IPS-NIHi11 (cell line): ENCODE data around the gene DNAJB12.
"Not testable (repeated sequence)": the region's sequence is repeated elsewhere in the genome, so short reads cannot be mapped to it uniquely, and the experiment has no call there.

Experiments used
- DNase-seq: peaks from one replicate; pipeline ENCODE4 v3.0.0; 2012; ENCODE audit warnings: mixed read lengths, low spot score

The DNAJB12 gene

GRCh38 chr10:72354356-72355213 is at the start of gene DNAJB12:
Gene DNAJB12 (minus strand): TSS chr10:72354919. CDS start chr10:72354897, 22 bp downstream.
- peak; percentile 94 for DNase-seq

- not testable (repeated sequence) for DNase-seq
These were observed 40.9 kb upstream of the DNAJB12 start for GRCh38 chr10:72395581-72395980.

GRCh38 chr10:72392571-72392970 is 37.9 kb upstream of the DNAJB12 start:
- no peak for DNase-seq

GRCh38 chr10:72390764-72391163 is 36.0 kb upstream of the DNAJB12 start:
- DNase-seq = no peak

- DNase-seq = no peak
These were observed 35.0 kb upstream of the DNAJB12 start for GRCh38 chr10:72389716-72390115.

- DNase-seq = no peak
These were observed 34.3 kb upstream of the DNAJB12 start for GRCh38 chr10:72389014-72389413.

GRCh38 chr10:72388062-72388461 is 33.3 kb upstream of the DNAJB12 start:
- no peak for DNase-seq

GRCh38 chr10:72386916-72387586 is 32.3 kb upstream of the DNAJB12 start:
- no peak for DNase-seq

GRCh38 chr10:72385724-72386123 is 31.0 kb upstream of the DNAJB12 start:
- DNase-seq = no peak

GRCh38 chr10:72384982-72385381 is 30.3 kb upstream of the DNAJB12 start:
- not testable (repeated sequence) for DNase-seq

- no peak for DNase-seq
These were observed 25.1 kb upstream of the DNAJB12 start for GRCh38 chr10:72379776-72380175.

GRCh38 chr10:72379062-72379461 is 24.3 kb upstream of the DNAJB12 start:
- no peak for DNase-seq

- peak; percentile 47 for DNase-seq
These were observed 20.9 kb upstream of the DNAJB12 start for GRCh38 chr10:72375585-72375984.

- no peak for DNase-seq
These were observed 20.5 kb upstream of the DNAJB12 start for GRCh38 chr10:72375173-72375572.

GRCh38 chr10:72370201-72370722 is 15.5 kb upstream of the DNAJB12 start:
- no peak for DNase-seq

- no peak for DNase-seq
These were observed 12.7 kb upstream of the DNAJB12 start for GRCh38 chr10:72367301-72367960.

GRCh38 chr10:72365106-72365895 is 10.6 kb upstream of the DNAJB12 start:
- DNase-seq = no peak

GRCh38 chr10:72364239-72364777 is 9.6 kb upstream of the DNAJB12 start:
- peak; percentile 85 for DNase-seq

GRCh38 chr10:72356987-72357386 is 2.3 kb upstream of the DNAJB12 start:
- DNase-seq = no peak

GRCh38 chr10:72356115-72356514 is 1.4 kb upstream of the DNAJB12 start:
- no peak for DNase-seq

- DNase-seq = no peak
These were observed 466 bp upstream of the DNAJB12 start for GRCh38 chr10:72355214-72355555.

- DNase-seq = peak; percentile 42
These were observed 759 bp downstream of the DNAJB12 start for GRCh38 chr10:72353965-72354355.
